WERI-Rb-1 (cell line): Measurements from ENCODE around the gene ADGRA1.

Experiments used
- DNase-seq: peaks from one replicate; pipeline ENCODE4 v3.0.0-alpha.2; 2020
- H3K27ac ChIP-seq: fragments of 250-450 bp; sonication (Bioruptor Pico); 2 replicates; pipeline ENCODE4 v1.5.1; 2020; ENCODE audit warnings: mild to moderate bottlenecking, moderate library complexity
- H3K27me3 ChIP-seq: fragments of 250-450 bp; sonication (Bioruptor Pico); 2 replicates; pipeline ENCODE4 v1.5.1; 2021; ENCODE audit warnings: mild to moderate bottlenecking, low read depth, moderate library complexity; ENCODE audit not compliant: insufficient read depth, severe bottlenecking
- H3K36me3 ChIP-seq: fragments of 250-450 bp; sonication (Bioruptor Pico); 2 replicates; pipeline ENCODE4 v1.5.1; 2020; ENCODE audit warnings: mild to moderate bottlenecking, moderate library complexity
- H3K4me3 ChIP-seq: 2 replicates; pipeline ENCODE4 v1.5.1; 2011; ENCODE audit warnings: low read depth, mild to moderate bottlenecking, control low read depth, low read length
- H3K9me3 ChIP-seq: fragments of 250-450 bp; sonication (Bioruptor Pico); 2 replicates; pipeline ENCODE4 v1.5.1; 2021; ENCODE audit warnings: mild to moderate bottlenecking, moderate library complexity; ENCODE audit not compliant: severe bottlenecking
- TF ChIP-seq, protein P1 (sequence below): IDR thresholded peaks from 2 replicates; pipeline ENCODE4 v1.5.1; 2011; ENCODE audit warnings: low read depth, mild to moderate bottlenecking, control low read depth, inconsistent platforms, low read length

The ADGRA1 gene

DNA sequence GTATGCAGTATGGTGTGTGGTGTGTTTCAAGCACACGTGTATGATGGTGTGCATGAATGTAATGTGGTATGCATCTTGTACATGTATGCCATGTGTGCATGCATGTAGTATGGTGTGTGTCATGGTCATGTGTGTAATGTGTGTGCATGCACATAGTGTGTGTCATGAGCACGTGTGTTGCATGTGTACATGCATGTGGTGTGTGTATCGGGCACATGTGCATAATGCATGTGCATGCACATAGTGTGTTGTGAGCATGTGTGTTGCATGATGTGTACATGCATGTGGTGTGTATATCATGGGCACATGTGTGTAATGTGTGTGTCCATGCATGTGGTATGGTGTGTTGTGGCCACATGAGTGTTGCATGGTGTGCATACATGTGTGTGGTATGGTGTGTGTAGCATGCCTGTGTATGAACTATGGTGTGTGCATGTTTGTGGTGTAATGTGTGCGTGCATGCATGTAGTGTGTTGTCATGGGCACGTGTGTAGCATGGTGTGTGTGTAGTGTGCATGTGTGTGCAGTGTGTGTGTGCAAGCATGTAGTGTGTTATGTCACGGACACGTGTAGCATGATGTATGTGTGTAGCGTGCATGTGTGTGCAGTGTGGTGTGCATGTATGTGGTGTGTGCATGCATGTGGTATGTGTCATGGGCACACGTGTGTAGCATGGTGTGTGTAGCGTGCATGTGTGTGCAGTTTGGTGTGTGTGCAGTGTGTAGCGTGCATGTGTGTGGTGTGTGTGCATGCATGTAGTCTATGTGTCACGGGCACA, 89.8 kb downstream of the ADGRA1 start:
- no peaks in the 10 kb centered on the region for H3K27me3 ChIP-seq
- H3K4me3 ChIP-seq, result no peak overlapping the region
- DNase-seq, result no peak
- no peak overlapping the region for H3K27ac ChIP-seq
- H3K9me3 ChIP-seq, result peaks cover 2% of the 10 kb centered on the region
- H3K36me3 ChIP-seq, result no peaks in the 10 kb centered on the region
- TF ChIP-seq, protein P1, sequence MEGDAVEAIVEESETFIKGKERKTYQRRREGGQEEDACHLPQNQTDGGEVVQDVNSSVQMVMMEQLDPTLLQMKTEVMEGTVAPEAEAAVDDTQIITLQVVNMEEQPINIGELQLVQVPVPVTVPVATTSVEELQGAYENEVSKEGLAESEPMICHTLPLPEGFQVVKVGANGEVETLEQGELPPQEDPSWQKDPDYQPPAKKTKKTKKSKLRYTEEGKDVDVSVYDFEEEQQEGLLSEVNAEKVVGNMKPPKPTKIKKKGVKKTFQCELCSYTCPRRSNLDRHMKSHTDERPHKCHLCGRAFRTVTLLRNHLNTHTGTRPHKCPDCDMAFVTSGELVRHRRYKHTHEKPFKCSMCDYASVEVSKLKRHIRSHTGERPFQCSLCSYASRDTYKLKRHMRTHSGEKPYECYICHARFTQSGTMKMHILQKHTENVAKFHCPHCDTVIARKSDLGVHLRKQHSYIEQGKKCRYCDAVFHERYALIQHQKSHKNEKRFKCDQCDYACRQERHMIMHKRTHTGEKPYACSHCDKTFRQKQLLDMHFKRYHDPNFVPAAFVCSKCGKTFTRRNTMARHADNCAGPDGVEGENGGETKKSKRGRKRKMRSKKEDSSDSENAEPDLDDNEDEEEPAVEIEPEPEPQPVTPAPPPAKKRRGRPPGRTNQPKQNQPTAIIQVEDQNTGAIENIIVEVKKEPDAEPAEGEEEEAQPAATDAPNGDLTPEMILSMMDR, result no peak

DNA sequence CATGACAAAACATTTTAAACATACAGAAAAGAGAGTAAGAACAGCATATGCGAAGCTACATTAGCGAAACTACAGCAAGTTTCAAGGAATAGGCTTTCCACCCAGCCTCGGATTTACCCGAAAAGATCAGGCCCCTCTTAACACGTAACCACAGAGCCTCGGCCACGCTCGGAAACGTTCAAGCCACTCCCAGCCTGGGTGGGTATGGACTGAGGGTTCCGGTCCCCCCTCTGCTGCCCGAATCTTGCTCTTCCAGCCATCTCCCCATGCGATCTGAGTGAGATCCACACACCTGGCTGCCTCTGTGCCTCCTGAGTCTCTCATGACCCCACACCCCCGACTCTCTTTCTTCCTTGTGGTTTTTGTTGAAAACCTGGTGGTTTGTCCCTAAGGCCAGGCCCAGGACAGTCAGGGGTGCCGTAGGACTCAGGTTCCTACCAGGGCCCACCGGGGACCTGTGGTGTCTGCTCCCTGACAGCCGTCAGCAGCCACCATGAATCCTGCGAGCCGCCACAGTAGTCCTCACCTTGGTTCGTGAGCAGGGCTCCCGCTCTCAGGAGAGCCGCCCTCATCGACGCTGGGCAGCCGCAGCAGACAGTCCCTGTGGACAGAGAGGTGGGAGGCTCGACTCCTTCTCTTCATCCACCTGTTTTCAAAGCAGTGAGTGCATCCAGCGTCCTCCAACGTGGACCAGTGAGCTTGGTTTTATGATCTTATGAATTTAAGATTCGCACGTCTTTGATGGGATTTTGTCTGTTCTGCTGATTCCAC, 90.8 kb downstream of the ADGRA1 start:
- DNase-seq, result no peak
- no peaks in the 10 kb centered on the region for H3K36me3 ChIP-seq
- no peaks in the 10 kb centered on the region for H3K27me3 ChIP-seq
- TF ChIP-seq, protein P1, result no peak
- H3K9me3 ChIP-seq, result peaks cover 2% of the 10 kb centered on the region
- H3K4me3 ChIP-seq, result no peak overlapping the region
- H3K27ac ChIP-seq, result no peak overlapping the region

DNA sequence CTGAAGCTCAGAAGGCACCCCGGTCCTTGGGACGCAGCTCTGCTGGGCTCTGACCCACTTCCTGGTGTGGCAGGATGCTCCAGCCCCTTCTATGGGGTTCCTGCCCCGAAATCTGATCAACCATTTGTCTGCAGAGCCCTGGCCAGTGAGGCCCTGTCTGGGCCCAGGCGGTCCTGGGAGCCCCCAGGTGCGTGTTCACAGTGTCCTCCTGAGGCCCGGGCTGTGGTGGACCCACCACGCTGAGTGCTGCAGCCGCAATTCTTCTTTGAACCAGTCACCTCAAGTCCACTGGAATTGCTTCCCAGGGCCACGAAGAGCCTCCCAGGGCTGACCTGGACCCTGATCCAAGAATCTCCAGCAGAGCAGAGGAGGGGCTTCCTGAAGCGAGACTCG, 91.4 kb downstream of the ADGRA1 start:
- Histone ChIP-seq H3K4me3 (no peak overlapping the region), H3K27ac (no peak overlapping the region), H3K9me3 (peaks cover 2% of the 10 kb centered on the region), H3K27me3 (no peaks in the 10 kb centered on the region), H3K36me3 (no peaks in the 10 kb centered on the region)
- TF ChIP-seq, protein P1, result no peak
- DNase-seq, result no peak

DNA sequence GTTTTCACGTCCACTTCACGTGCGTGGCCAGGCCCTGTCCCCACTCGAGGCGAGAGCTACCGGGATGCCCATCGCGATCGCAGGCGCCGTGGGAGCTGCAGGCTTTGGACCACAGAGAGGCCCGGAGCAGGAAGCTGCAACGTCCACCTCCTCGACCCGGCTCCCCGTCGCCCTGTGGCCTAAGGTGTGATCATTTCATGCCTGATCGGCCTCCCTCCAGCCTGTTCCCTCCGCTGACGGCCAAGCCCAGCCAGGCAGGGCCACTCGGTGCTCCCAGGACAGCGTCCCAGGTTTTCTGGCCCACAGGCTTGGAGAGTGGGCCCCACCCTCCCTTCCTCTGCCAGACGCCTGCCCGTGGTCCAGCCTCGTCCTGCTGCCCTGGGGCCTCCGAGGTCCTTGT, 91.9 kb downstream of the ADGRA1 start:
- Histone ChIP-seq H3K27ac (no peak overlapping the region), H3K9me3 (peaks cover 2% of the 10 kb centered on the region), H3K27me3 (no peaks in the 10 kb centered on the region), H3K36me3 (no peaks in the 10 kb centered on the region), H3K4me3 (no peak overlapping the region)
- TF ChIP-seq, protein P1, result no peak
- no peak for DNase-seq

DNA sequence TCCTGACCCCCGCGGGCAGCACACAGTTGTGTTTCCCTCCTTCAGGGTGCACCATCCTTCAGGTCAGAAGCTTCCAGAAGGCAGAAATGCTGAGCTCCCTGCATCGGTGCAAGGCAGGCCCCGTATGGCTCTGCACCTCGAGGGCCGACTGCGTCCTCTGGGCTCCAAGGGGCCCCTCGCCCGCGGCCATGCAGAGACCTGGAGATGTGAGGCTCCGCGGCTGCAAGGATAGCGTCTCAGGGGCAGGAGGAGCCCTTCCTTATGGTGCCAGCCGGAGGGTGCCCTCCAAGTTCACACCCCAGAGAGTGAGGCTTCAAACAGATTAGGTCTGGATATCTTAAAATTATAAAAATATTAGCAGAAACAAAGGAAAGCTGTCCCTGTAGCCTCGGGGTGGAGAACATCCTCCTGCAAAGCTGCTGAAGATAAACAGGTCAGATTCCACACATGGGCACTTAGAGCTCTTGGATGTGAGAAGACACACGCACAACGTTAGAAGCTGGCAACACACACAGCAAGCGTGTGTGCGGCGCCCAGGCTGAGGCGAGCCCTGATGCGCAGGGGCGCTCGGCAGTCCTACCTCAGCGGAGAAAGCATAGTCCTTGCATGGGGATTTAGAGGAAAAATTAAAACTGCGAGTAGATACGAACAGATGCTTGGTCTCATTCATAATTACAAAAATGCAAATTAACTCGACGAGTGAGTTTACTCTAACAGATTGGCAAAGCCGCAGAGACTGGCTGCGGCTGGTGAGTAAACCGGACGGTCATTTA, 92.7 kb downstream of the ADGRA1 start:
- Histone ChIP-seq H3K36me3 (no peaks in the 10 kb centered on the region), H3K9me3 (peaks cover 2% of the 10 kb centered on the region), H3K27me3 (no peaks in the 10 kb centered on the region), H3K4me3 (no peak overlapping the region), H3K27ac (no peak overlapping the region)
- TF ChIP-seq, protein P1, result no peak
- DNase-seq, result no peak
